ENCODE data around the gene NTRK1. TPM values are rescaled to one million over a fixed set of nuclear protein-coding genes. Genes with fewer than 3 reads are reported as not detected.

NTRK1 gene
- total RNA-seq, 1 experiment from 2014 or later: 0.89 TPM

GRCh38 chr1:156921053-156921529 lies 60.4 kb downstream of the NTRK1 start:
- Histone ChIP-seq H3K4me2 (ENCODE audit: low read length) (0 out of 2 replicates have a peak overlapping the region, but pooled peaks have one; percentile 43), H3K4me1 (ENCODE audit: control insufficient read depth in 1 of 2, insufficient read depth in 2 of 2, low read length in 2 of 2) (peaks cover 21 to 36% of the 10 kb centered on the region in 2 experiments), H3K4me3 (replicated peaks in 1 of 2; ENCODE audit: low read depth in 1 of 2, low read length in 2 of 2) (no peak overlapping the region), H3K9ac (ENCODE audit: low read length) (no peak overlapping the region), H3K27me3 (ENCODE audit: insufficient read depth, low read length) (peaks cover 20% of the 10 kb centered on the region; the same call in 1 of the 2 replicates), H2AFZ (ENCODE audit: low read depth, low read length, poor library complexity, severe bottlenecking) (no peak overlapping the region), H3K9me3 (ENCODE audit: control insufficient read depth in 1 of 2, insufficient read depth in 1 of 2, low read depth in 1 of 2, low read length in 2 of 2) (no peaks in the 10 kb centered on the region), H3K36me3 (ENCODE audit: control insufficient read depth in 1 of 2, insufficient read depth in 2 of 2, low read length in 2 of 2) (0 out of 4 replicates have a peak, but pooled peaks cover 0 to 2% of the 10 kb centered on the region in 2 experiments), H3K79me2 (ENCODE audit: insufficient read depth, low read length) (no peaks in the 10 kb centered on the region), H4K20me1 (ENCODE audit: insufficient read depth) (no peaks in the 10 kb centered on the region), H3K27ac (ENCODE audit: low read depth, low read length) (no peak overlapping the region), H3K9me2 (ENCODE audit: insufficient read depth) (no peaks in the 10 kb centered on the region)
- intact Hi-C loops (cut with micrococcal nuclease): loop anchor here (10.0 kb wide), 1 partner anchor 296 kb away; no protein-coding TSS in a partner anchor
- ATAC-seq: no peak
- no TSS peak for BruUV-seq (replicated peaks)
- ChIA-PET POLR2A (no interaction called here), RAD21 (ENCODE audit: low non-redundant PET in 1 of 2, low total read pairs in 2 of 2, uncharacterized antibody in 2 of 2, unreplicated experiment in 2 of 2) (no interaction called here), CTCF (interaction anchor here (2.2 kb wide), 1 partner anchor 27 kb away, joined by 9 read pairs; no protein-coding TSS in a partner anchor)
- DNase-seq (ENCODE audit: low read depth, low spot score): no peak
- no peak for TF ChIP-seq MAX (IDR thresholded peaks at IDR 0.05)
- TF ChIP-seq RAD21 (IDR thresholded peaks at IDR 0.05; ENCODE audit: low read depth): no peak
- TF ChIP-seq EGR1 (IDR thresholded peaks at IDR 0.05; ENCODE audit: low read depth): no peak
- TF ChIP-seq EZH2 (IDR thresholded peaks at IDR 0.05): no peak
- no peak for TF ChIP-seq FOSL1 (IDR thresholded peaks at IDR 0.05; ENCODE audit: low read depth)
- no peak for TF ChIP-seq ZNF274 (IDR thresholded peaks at IDR 0.05; ENCODE audit: low read depth, low read length)
- TF ChIP-seq POLR2A (IDR thresholded peaks at IDR 0.05; ENCODE audit: borderline replicate concordance, extremely low read depth, insufficient read depth, insufficient read length): no peak
- TF ChIP-seq ELF1 (IDR thresholded peaks at IDR 0.05; ENCODE audit: borderline replicate concordance, low read depth): no peak
- no peak for TF ChIP-seq REST (IDR thresholded peaks at IDR 0.05; ENCODE audit: low read depth)
- no peak for TF ChIP-seq SIN3A (IDR thresholded peaks at IDR 0.05; ENCODE audit: low read depth)
- TF ChIP-seq CEBPB (IDR thresholded peaks at IDR 0.05; ENCODE audit: low read depth): no peak
- no peak for TF ChIP-seq ZFX (IDR thresholded peaks at IDR 0.05)
- no peak for TF ChIP-seq TCF7L2 (IDR thresholded peaks at IDR 0.05; ENCODE audit: borderline replicate concordance, extremely low read depth, insufficient read depth, insufficient read length)
- TF ChIP-seq ZBTB33 (IDR thresholded peaks at IDR 0.05; ENCODE audit: extremely low read depth, insufficient replicate concordance, low read length): no peak
- TF ChIP-seq ATF3 (IDR thresholded peaks at IDR 0.05): no peak
- TF ChIP-seq POLR2AphosphoS5 (IDR thresholded peaks at IDR 0.05; ENCODE audit: low read depth, low read length): no peak
- no peak for TF ChIP-seq YY1 (IDR thresholded peaks at IDR 0.05; ENCODE audit: extremely low read depth, insufficient replicate concordance, low read depth, low read length)
- TF ChIP-seq JUND (IDR thresholded peaks at IDR 0.05): no peak

Measured in HCT116 (cell line).